Erythroblast (primary cell): ENCODE results near the gene VARS2.
"Not testable (repeated sequence)": the region's sequence is repeated elsewhere in the genome, so short reads cannot be mapped to it uniquely, and the experiment has no call there.

Source experiments
- DNase-seq, 2 experiments: peaks; one replicate each; lab custom pipeline; 2025; lab: John Stamatoyannopoulos, UW
- GATA1 ChIP-seq: IDR thresholded peaks from 2 replicates; pipeline ENCODE4 v1.6.1; 2011; ENCODE audit warnings: low read depth, mild to moderate bottlenecking, control low read depth, low read length, moderate library complexity
- POLR2A ChIP-seq: IDR thresholded peaks from 2 replicates; pipeline ENCODE4 v1.6.1; 2011; ENCODE audit warnings: mild to moderate bottlenecking, low read length

The VARS2 gene

GRCh38 chr6:30914076-30914853 lies at the start of gene VARS2:
VARS2 (plus strand) TSS chr6:30914238; CDS start chr6:30914837, 599 bp downstream.
- DNase-seq: peak; percentile 92 to 96
- TF ChIP-seq GATA1 (no peak), POLR2A (peak; percentile 89)

DNA sequence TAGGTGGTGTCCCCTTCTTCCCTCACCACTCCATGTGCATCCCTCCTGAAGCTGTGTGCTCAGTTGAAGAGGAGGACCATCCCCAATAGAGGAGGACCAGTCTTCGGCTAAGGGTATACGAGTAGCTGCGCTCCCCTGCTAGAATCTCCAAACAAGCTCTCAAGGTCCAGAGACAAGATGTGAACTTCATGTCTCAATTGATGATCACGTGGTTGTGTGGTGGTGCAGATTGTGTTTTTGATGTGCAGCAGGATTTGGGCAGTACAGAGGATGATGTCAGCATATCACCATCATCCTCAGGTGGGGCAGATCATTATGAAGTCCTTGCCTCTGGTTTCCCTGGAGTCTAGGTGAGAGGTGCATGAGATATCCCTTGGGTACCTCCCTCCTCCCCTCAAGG lies 49.7 kb upstream of the VARS2 start:
- DNase-seq: no peak
- TF ChIP-seq GATA1 (no peak), POLR2A (no peak)

DNA sequence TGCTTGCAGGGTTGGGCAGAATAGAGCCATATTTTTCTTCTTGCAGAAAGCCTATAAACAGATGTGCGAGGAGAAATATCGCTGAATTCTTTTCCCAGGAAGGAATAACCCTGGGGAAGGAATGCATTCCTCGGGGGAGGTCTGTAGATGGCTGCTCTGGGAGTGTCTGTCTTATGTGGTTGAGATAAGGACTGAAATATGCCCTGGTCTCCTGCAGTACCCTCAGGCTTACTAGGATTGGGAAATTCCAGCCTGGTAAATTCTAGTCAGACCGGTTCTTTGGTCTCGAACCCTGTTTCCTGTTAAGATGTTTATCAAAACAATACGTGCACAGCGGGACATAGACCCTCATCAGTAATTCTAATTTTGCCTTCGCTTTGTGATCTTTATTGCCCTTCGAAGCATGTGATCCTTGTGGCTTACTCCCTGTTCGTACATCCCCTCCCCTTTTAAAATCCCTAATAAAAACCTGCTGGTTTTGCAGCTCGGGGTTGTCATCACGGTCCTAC lies 44.7 kb upstream of the VARS2 start:
- not testable (repeated sequence) for DNase-seq

DNA sequence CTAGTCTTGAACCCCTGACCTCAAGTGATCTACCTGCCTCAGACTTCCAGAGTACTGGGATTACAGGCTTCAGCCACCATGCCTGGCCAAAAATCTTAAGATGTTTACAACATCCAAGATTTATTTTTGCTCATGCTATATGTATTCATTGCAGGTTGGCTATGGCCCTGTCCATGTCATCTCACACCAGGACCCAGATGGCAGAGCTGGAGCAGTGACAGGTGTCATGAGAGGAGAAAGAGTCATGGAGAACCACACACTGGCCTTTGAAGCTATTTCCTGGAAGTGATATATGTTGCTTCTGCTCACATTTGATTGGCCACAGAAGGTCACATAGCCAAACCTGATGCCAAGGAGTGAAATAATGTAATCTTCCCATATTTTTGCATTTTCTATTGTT lies 43.5 kb upstream of the VARS2 start:
- TF ChIP-seq POLR2A: no peak
- no peak for TF ChIP-seq GATA1
- DNase-seq: no peak

DNA sequence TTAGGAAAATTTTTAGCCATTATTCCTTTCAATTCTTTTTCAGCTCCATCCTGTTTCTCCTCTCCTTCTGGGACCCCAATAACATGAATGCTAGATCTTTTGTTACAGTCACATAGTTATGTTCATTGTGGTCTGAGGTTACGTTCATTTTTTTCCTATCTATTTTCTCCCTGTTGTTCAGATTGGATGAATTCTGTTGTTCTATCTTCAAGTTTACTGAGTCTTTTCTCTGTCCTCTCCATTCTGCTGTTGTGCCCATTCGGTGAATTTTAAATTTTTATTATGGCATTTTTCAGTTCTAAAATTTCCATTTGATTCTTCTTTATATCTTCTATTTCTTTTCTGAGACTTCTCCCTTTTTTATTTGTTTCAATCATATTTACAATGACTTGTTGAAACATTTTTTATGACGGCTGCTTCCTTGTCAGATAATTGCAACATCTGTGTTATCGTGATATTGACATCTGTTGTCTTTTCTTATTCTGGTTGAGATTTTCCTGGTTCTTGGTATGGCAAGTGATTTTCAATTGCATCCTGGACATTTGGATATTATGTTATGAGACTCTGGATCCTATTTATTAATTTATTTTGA lies 42.4 kb upstream of the VARS2 start:
- TF ChIP-seq POLR2A (no peak), GATA1 (no peak)
- DNase-seq: no peak

DNA sequence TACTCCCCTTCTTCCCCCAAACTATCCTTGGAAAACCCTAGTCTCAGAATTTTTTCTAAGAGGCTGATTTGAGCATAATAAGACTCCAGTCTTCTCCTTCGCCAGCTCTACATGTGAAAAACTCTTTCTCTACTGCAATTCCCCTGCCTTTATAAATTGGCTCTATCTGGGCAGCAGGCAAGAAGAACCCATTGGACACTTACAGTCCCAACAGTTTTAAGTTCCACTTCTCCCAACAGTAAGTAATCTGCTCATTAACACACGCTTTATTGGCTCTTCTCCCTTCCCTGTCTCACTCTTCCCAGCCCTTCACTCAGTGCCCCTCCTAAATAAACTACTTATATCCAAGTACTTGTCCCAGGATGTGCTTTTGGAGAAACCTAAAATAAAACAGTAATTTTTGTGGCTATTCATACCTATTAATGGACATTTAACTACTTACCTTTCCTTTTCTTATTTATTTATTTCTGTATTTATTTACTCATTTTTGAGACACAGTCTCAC lies 40.8 kb upstream of the VARS2 start:
- no peak for DNase-seq
- TF ChIP-seq GATA1 (no peak), POLR2A (no peak)

DNA sequence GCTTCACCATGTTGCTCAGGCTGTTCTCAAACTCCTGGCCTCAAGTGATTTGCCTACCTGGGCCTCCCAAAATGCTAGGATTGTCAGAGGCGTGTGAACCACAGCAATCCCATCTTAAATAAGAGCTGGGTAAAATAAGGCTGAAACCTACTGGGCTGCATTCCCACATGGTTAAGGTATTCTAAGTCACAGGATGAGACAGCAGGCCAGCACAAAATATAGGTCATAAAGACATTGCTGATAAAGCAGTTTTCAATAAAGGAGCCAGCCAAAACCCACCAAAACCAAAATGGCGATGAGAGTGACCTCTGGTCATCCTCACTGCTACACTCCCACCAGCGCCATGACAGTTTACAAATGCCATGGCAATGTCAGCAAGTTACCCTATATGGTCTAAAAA lies 40.2 kb upstream of the VARS2 start:
- not testable (repeated sequence) for DNase-seq

GRCh38 chr6:30875244-30876038 lies 38.6 kb upstream of the VARS2 start:
- DNase-seq: no peak

GRCh38 chr6:30876039-30876730 lies 37.9 kb upstream of the VARS2 start:
- no peak for DNase-seq
- TF ChIP-seq POLR2A: no peak
- TF ChIP-seq GATA1: no peak

More at GRCh38 chr6:30875244-30876038, 38.6 kb upstream of the VARS2 start:
- no peak for TF ChIP-seq GATA1
- no peak for TF ChIP-seq POLR2A

GRCh38 chr6:30877419-30878262 lies 36.4 kb upstream of the VARS2 start:
- DNase-seq: peak; percentile 81 to 86
- TF ChIP-seq GATA1 (no peak), POLR2A (no peak)

DNA sequence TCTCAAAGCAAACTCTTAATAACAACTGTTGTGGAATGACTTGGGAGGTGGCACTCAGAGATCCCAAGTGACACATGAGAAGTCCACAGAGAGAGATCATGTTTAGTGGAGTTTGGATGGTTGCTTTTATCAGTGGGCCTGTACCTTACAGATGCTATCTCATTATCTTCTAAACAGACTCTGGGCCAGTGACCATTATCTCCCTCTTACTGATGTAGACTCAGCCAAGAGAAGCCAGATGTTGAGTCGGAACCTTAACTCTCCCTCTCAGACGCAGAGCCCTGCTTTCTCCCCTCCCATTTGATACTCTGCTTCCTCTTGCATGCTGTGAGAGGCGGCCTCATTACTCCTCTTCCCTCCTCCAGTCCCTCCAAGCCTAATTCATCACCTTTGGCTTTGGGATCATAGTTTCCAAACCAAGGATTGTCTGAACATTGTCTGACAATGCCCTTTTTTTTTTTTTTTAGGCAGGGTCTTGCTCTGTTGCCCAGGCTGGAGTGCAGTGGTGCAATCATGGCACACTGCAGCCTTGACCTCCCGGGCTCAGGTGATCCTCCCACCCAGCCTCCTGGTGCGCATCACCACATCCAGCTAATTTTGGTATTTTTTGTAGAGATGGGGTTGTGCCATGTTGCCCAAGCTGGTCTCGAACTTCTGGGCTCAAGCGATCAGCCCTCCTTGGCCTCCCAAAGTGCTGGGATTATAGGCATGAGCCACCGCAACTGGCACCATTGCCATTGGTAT lies 34.2 kb upstream of the VARS2 start:
- DNase-seq: peak; percentile 30 to 80
- TF ChIP-seq GATA1 (no peak), POLR2A (no peak)
